A673 (cell line): ENCODE results near the gene PRKG1.

Experiments used
- EZH2 ChIP-seq: fragments of 200-600 bp; sonication (generic); IDR thresholded peaks from 2 replicates; pipeline ENCODE4 v1.6.1; 2017; ENCODE audit warnings: borderline replicate concordance, low read depth, mild to moderate bottlenecking, mixed read lengths, antibody characterized with exemption, low read length; ENCODE audit not compliant: poor library complexity, severe bottlenecking
- TF ChIP-seq, protein P1 (sequence below): fragments of 300-800, 200-600 bp; sonication (generic); conservative IDR thresholded peaks from 2 replicates; pipeline ENCODE4 v1.5.1; 2017; ENCODE audit warnings: low read depth, mild to moderate bottlenecking, antibody characterized with exemption, low read length, moderate library complexity, mixed read lengths

DNA sequence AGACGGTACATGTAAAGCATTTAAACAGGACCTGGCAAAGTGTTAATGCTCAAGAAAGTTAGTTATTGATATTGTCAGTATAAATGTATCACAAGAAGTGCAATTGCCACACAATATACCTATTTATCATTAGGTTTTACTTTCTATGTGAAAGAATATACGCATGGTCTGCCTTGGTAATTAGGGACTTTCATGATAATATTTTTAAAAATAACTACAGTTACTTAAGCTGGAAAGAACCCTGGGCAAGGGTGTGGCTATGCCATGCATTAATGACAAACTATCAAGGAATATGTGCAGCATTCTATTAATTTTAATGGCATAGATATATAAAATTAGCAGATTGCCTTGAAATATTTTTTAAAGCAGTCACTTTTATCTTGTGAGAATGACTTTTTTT is 433.9 kb downstream of the PRKG1 start:
- TF ChIP-seq, protein P1, sequence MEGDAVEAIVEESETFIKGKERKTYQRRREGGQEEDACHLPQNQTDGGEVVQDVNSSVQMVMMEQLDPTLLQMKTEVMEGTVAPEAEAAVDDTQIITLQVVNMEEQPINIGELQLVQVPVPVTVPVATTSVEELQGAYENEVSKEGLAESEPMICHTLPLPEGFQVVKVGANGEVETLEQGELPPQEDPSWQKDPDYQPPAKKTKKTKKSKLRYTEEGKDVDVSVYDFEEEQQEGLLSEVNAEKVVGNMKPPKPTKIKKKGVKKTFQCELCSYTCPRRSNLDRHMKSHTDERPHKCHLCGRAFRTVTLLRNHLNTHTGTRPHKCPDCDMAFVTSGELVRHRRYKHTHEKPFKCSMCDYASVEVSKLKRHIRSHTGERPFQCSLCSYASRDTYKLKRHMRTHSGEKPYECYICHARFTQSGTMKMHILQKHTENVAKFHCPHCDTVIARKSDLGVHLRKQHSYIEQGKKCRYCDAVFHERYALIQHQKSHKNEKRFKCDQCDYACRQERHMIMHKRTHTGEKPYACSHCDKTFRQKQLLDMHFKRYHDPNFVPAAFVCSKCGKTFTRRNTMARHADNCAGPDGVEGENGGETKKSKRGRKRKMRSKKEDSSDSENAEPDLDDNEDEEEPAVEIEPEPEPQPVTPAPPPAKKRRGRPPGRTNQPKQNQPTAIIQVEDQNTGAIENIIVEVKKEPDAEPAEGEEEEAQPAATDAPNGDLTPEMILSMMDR, result no peak
- no peak for TF ChIP-seq EZH2
